Esophagus squamous epithelium (tissue), 5 donors: Measurements from ENCODE around the gene LAPTM5. TPM values are rescaled to one million over a fixed set of nuclear protein-coding genes. Genes with fewer than 3 reads are reported as not detected.

Experiments
- DNase-seq: peaks from one replicate; lab custom pipeline; 2025; lab: John Stamatoyannopoulos, UW
- H3K27ac ChIP-seq, 4 donors: fragments of 200-600 bp; sonication (generic); one replicate each; pipeline ENCODE4 v1.5.1; 2016 to 2019; ENCODE audit warnings: mild to moderate bottlenecking in 1 of 4
- H3K27me3 ChIP-seq, 4 donors: fragments of 200-600 bp; sonication (generic); 1 replicate in 3 of 4; 2 replicates in 1 of 4; pipeline versions ENCODE4 v1.5.1 to v1.6.0; 2017 to 2021; ENCODE audit warnings: antibody characterized with exemption in 1 of 4
- H3K36me3 ChIP-seq, 3 donors: fragments of 200-600 bp; sonication (generic); one replicate each; pipeline ENCODE4 v1.5.1; 2016 to 2019
- H3K4me1 ChIP-seq, 3 donors: fragments of 200-600 bp; sonication (generic); one replicate each; pipeline ENCODE4 v1.5.1; 2017 to 2019
- H3K4me3 ChIP-seq, 4 donors: fragments of 200-600 bp; sonication (generic); 1 replicate in 3 of 4; 2 replicates in 1 of 4; pipeline ENCODE4 v1.5.1; 2016 to 2019; ENCODE audit warnings: mild to moderate bottlenecking in 2 of 4, moderate library complexity in 1 of 4
- H3K9me3 ChIP-seq, 3 donors: fragments of 200-600 bp; sonication (generic); one replicate each; pipeline ENCODE4 v1.5.1; 2016 to 2019
- CTCF ChIP-seq, 6 experiments: fragments of 450-650 bp in 4 of 6; fragments of 200-600 bp in 2 of 6; sonication (generic) in 2 of 6; IDR thresholded peaks; one replicate each; pipeline ENCODE4 v1.5.1; 2016 to 2019; ENCODE audit warnings: antibody characterized with exemption in 6 of 6, mild to moderate bottlenecking in 4 of 6, moderate library complexity in 4 of 6
- POLR2A ChIP-seq, 4 donors: fragments of 450-650 bp; IDR thresholded peaks; one replicate each; pipeline ENCODE4 v1.6.1; 2017; ENCODE audit warnings: antibody characterized with exemption in 4 of 4, mild to moderate bottlenecking in 4 of 4, moderate library complexity in 3 of 4
- WGBS, 2 donors: methylation state at CpG; one replicate each; pipeline ENCODE4 v1.1.5; 2018; 5-methylcytosine and 5-hydroxymethylcytosine counted together
- intact Hi-C: fragments of 100-400 bp; cut with DNase I; formaldehyde crosslinking; loops from one replicate; pipeline ENCODE4 v1.15.0; 2022
- total RNA-seq, 4 donors: library from RNA; depleted of rRNA; stranded (reverse); fragments of >200 nt; gene quantifications; one replicate each; pipeline ENCODE4 v1.1.0, GENCODE V29; 2016
- donor health status: DM: yes; HTN: yes; CAD: no.

Gene LAPTM5
- total RNA-seq, 4 donors from 2014 or later, result 6.3 to 53.4 (median 24.6) TPM

GRCh38 chr1:30759718-30760281 is 2.2 kb upstream of the LAPTM5 start:
- Histone ChIP-seq H3K9me3 (no peaks in the 10 kb centered on the region), H3K36me3 (no peaks in the 10 kb centered on the region), H3K4me3 (no peak overlapping the region), H3K4me1 (peaks cover 0 to 37% (median 9%) of the 10 kb centered on the region in 3 donors), H3K27me3 (no peaks in the 10 kb centered on the region), H3K27ac (no peak overlapping the region)
- TF ChIP-seq POLR2A (IDR thresholded peaks at IDR 0.05) (no peak), CTCF (IDR thresholded peaks at IDR 0.05) (no peak)
- WGBS, 2 donors, result 65 to 80% methylated on average over 11 to 13 of the region's 13 CpGs
- no peak for DNase-seq
- intact Hi-C loops, result no loop called here

- Histone ChIP-seq H3K36me3 (no peaks in the 10 kb centered on the region), H3K9me3 (no peaks in the 10 kb centered on the region), H3K4me1 (peaks cover 0 to 37% (median 9%) of the 10 kb centered on the region in 3 donors), H3K27ac (peak overlapping the region in 2 of 4 donors; percentile 85 to 90), H3K27me3 (no peaks in the 10 kb centered on the region), H3K4me3 (no peak overlapping the region)
- TF ChIP-seq CTCF (IDR thresholded peaks at IDR 0.05), result no peak
- no peak for TF ChIP-seq POLR2A (IDR thresholded peaks at IDR 0.05)
- intact Hi-C loops, result no loop called here
- no peak for DNase-seq
Measured at GRCh38 chr1:30758785-30759380, 1.3 kb upstream of the LAPTM5 start.

- Histone ChIP-seq H3K36me3 (no peaks in the 10 kb centered on the region), H3K4me3 (peak overlapping the region in 2 of 4 donors; percentile 44 to 64), H3K4me1 (peaks cover 0 to 33% (median 9%) of the 10 kb centered on the region in 3 donors), H3K9me3 (no peaks in the 10 kb centered on the region), H3K27ac (peak overlapping the region; percentile 53 to 90 (median 79)), H3K27me3 (no peaks in the 10 kb centered on the region)
- TF ChIP-seq POLR2A (IDR thresholded peaks at IDR 0.05) (no peak), CTCF (IDR thresholded peaks at IDR 0.05) (no peak)
- no peak for DNase-seq
- intact Hi-C loops, result no loop called here
- WGBS, 2 donors, result 80 to 82% methylated on average over 6 to 7 of the region's 7 CpGs
Measured at GRCh38 chr1:30758121-30758688, 631 bp upstream of the LAPTM5 start.

GRCh38 chr1:30756545-30757351 is 826 bp downstream of the LAPTM5 start:
- peaks cover 2 to 41% (median 9%) of the 10 kb centered on the region in 3 donors for H3K4me1 ChIP-seq
- peak overlapping the region; percentile 53 to 90 (median 79) for H3K27ac ChIP-seq
- TF ChIP-seq POLR2A (IDR thresholded peaks at IDR 0.05), result peak in 2 of 4 donors; percentile 51 to 73
- TF ChIP-seq CTCF (IDR thresholded peaks at IDR 0.05), result no peak
- no peaks in the 10 kb centered on the region for H3K27me3 ChIP-seq
- no peaks in the 10 kb centered on the region for H3K9me3 ChIP-seq
- intact Hi-C loops, result no loop called here
- H3K4me3 ChIP-seq, result peak overlapping the region; percentile 16 to 64 (median 44)
- DNase-seq, result peak; percentile 70
- WGBS, 2 donors, result 46 to 60% methylated on average over 1 to 14 of the region's 17 CpGs
- no peaks in the 10 kb centered on the region for H3K36me3 ChIP-seq
